ENCODE measurements around the gene ANKS1A.

The ANKS1A gene

DNA sequence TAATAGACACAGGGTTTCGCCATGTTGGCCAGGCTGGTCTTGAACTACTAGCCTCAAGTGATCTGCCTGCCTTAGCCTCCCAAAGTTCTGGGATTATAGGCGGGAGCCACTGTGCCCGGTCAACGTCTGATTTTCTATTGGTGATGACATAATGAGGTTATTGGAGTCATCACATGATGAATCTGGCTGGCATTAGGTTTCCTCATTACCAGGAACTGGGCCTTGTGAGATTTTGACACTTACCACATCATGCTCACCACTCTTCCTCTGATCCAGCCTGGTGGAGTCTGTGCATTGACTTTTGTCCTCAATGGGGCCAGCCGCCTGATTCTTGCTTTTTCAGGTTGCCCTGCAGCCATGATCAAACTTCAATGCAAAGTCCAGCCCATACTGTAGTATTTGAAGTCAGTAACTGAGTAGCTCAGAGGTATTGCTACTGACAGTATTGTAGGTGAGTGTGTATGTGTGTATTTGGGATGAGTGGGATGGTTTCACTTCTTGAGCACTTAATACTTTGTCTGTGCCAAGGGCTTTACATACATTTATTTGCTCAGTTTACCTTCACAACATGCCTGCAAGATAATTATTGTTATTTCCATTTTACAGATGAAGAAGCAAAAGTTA, 16.0 kb downstream of the ANKS1A start (continued):
- TF ChIP-seq, protein P1, sequence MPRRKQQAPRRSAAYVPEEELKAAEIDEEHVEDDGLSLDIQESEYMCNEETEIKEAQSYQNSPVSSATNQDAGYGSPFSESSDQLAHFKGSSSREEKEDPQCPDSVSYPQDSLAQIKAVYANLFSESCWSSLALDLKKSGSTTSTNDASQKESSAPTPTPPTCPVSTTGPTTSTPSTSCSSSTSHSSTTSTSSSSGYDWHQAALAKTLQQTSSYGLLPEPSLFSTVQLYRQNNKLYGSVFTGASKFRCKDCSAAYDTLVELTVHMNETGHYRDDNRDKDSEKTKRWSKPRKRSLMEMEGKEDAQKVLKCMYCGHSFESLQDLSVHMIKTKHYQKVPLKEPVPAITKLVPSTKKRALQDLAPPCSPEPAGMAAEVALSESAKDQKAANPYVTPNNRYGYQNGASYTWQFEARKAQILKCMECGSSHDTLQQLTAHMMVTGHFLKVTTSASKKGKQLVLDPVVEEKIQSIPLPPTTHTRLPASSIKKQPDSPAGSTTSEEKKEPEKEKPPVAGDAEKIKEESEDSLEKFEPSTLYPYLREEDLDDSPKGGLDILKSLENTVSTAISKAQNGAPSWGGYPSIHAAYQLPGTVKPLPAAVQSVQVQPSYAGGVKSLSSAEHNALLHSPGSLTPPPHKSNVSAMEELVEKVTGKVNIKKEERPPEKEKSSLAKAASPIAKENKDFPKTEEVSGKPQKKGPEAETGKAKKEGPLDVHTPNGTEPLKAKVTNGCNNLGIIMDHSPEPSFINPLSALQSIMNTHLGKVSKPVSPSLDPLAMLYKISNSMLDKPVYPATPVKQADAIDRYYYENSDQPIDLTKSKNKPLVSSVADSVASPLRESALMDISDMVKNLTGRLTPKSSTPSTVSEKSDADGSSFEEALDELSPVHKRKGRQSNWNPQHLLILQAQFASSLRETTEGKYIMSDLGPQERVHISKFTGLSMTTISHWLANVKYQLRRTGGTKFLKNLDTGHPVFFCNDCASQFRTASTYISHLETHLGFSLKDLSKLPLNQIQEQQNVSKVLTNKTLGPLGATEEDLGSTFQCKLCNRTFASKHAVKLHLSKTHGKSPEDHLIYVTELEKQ (tag by site-specific recombination; IDR thresholded peaks at IDR 0.05; ENCODE audit: borderline replicate concordance), result no peak
- TF ChIP-seq SP2 (tag by site-specific recombination; IDR thresholded peaks at IDR 0.05), result 0 out of 2 replicates have a peak, but pooled peaks have one; percentile 7
- no peak for TF ChIP-seq ELK4 (IDR thresholded peaks at IDR 0.05; ENCODE audit: borderline replicate concordance, low read depth, low read length)
- TF ChIP-seq ZNF639 (tag by site-specific recombination; IDR thresholded peaks at IDR 0.05), result no peak
- TF ChIP-seq ZNF529 (tag by site-specific recombination; IDR thresholded peaks at IDR 0.05; ENCODE audit: insufficient replicate concordance), result no peak
- no peak for TF ChIP-seq ZIC2 (tag by site-specific recombination; IDR thresholded peaks at IDR 0.05)
- TF ChIP-seq ZNF629 (tag by site-specific recombination; IDR thresholded peaks at IDR 0.05), result peak; percentile 53
- no peak for TF ChIP-seq HOXD13 (CRISPR knock-in tag; IDR thresholded peaks at IDR 0.05; ENCODE audit: borderline replicate concordance)
- no peak for TF ChIP-seq BCL11B (tag by site-specific recombination; IDR thresholded peaks at IDR 0.05; ENCODE audit: low read depth)
- TF ChIP-seq ZNF561 (tag by site-specific recombination; IDR thresholded peaks at IDR 0.05; ENCODE audit: borderline replicate concordance), result no peak
- no peak for TF ChIP-seq ZNF354C (tag by site-specific recombination; IDR thresholded peaks at IDR 0.05; ENCODE audit: borderline replicate concordance, low read depth)

- H3K27ac ChIP-seq (ENCODE audit: extremely low read depth, low read depth, low read length), result no peak overlapping the region
- H3K4me3 ChIP-seq (ENCODE audit: low read depth, low read length), result no peak overlapping the region
- peaks cover 10% of the 10 kb centered on the region; the same call in 1 of the 2 replicates for H3K4me1 ChIP-seq (ENCODE audit: control insufficient read depth, insufficient read depth, low read length)
- H3K36me3 ChIP-seq (ENCODE audit: control insufficient read depth in 2 of 2, insufficient read depth in 1 of 2, low read length in 2 of 2), result no peaks in the 10 kb centered on the region; a peak in 1 of 3 replicates
- CTCF ChIA-PET, result interaction anchor here (1.6 kb wide), 1 partner anchor 233 kb away, joined by 3 read pairs; no protein-coding TSS in a partner anchor
- no peaks in the 10 kb centered on the region for H3K9me3 ChIP-seq (ENCODE audit: control insufficient read depth, insufficient read depth, low read depth, low read length)
- POLR2A ChIA-PET, result no interaction called here
- no peak for TF ChIP-seq ZNF837 (tag by site-specific recombination; IDR thresholded peaks at IDR 0.05)
- TF ChIP-seq BCL6B (tag by site-specific recombination; IDR thresholded peaks at IDR 0.05), result no peak
- no peak for TF ChIP-seq ZNF239 (tag by site-specific recombination; IDR thresholded peaks at IDR 0.05)
- no peak for TF ChIP-seq ZNF518A (tag by site-specific recombination; conservative IDR thresholded peaks at IDR 0.05; ENCODE audit: low read depth)
- TF ChIP-seq ZNF184 (tag by site-specific recombination; IDR thresholded peaks at IDR 0.05), result no peak
- no peak for TF ChIP-seq ZSCAN23 (tag by site-specific recombination; IDR thresholded peaks at IDR 0.05)
- no peak for TF ChIP-seq ZNF785 (tag by site-specific recombination; IDR thresholded peaks at IDR 0.05)
- no peak for TF ChIP-seq GLIS2 (tag by site-specific recombination; IDR thresholded peaks at IDR 0.05)
- no peak for TF ChIP-seq ZNF174 (tag by site-specific recombination; IDR thresholded peaks at IDR 0.05)
- no peak for TF ChIP-seq ZNF394 (tag by site-specific recombination; IDR thresholded peaks at IDR 0.05; ENCODE audit: borderline replicate concordance)
- no peak for TF ChIP-seq ZNF214 (tag by site-specific recombination; IDR thresholded peaks at IDR 0.05; ENCODE audit: borderline replicate concordance)
- TF ChIP-seq ZNF223 (tag by site-specific recombination; IDR thresholded peaks at IDR 0.05), result no peak
- no peak for TF ChIP-seq ZNF623 (tag by site-specific recombination; IDR thresholded peaks at IDR 0.05)
- TF ChIP-seq FEZF1 (tag by site-specific recombination; IDR thresholded peaks at IDR 0.05), result no peak
Observed at GRCh38 chr6:34906826-34907225, 17.8 kb downstream of the ANKS1A start.

Data from HEK293 (cell line).